ENCODE measurements around the gene LRRD1.
"Not testable (repeated sequence)": the region's sequence is repeated elsewhere in the genome, so short reads cannot be mapped to it uniquely, and the experiment has no call there.

LRRD1 gene

GRCh38 chr7:92149736-92150239, 29.2 kb downstream of the LRRD1 start:
- no peak for TF ChIP-seq CTCF (IDR thresholded peaks at IDR 0.05; ENCODE audit: insufficient read depth, low read length, poor library complexity, severe bottlenecking)
- no peak for TF ChIP-seq EZH2phosphoT487 (conservative IDR thresholded peaks at IDR 0.05; ENCODE audit: low read length)
- H3K9me2 ChIP-seq (replicated peaks; ENCODE audit: insufficient read depth, low read length), result no peaks in the 10 kb centered on the region
- H3K79me2 ChIP-seq (ENCODE audit: insufficient read depth, low read length), result no peaks in the 10 kb centered on the region
- no peaks in the 10 kb centered on the region for H4K20me1 ChIP-seq (ENCODE audit: low read depth, low read length)
- no peak overlapping the region for H2AFZ ChIP-seq (ENCODE audit: low read depth, low read length, severe bottlenecking)
- H3F3A ChIP-seq (ENCODE audit: insufficient read depth), result no peaks in the 10 kb centered on the region; the same call in 1 of the 2 replicates
- H3K27me3 ChIP-seq (ENCODE audit: low read length), result no peaks in the 10 kb centered on the region
- no peak overlapping the region for H3K9ac ChIP-seq (ENCODE audit: low read length)
- no peaks in the 10 kb centered on the region for H3K9me3 ChIP-seq (ENCODE audit: insufficient read depth, low read length)
- H3K27ac ChIP-seq (ENCODE audit: low read depth, low read length), result no peak overlapping the region
- H3K4me3 ChIP-seq (ENCODE audit: insufficient read depth, low read length, poor library complexity, severe bottlenecking), result no peak overlapping the region
- H3K4me2 ChIP-seq (ENCODE audit: low read depth, low read length, poor library complexity, severe bottlenecking), result no peak overlapping the region
- H3K36me3 ChIP-seq (ENCODE audit: low read length), result no peaks in the 10 kb centered on the region

GRCh38 chr7:92143192-92143880, 35.6 kb downstream of the LRRD1 start:
- H3F3A ChIP-seq (ENCODE audit: insufficient read depth), result not testable (repeated sequence)

GRCh38 chr7:92142791-92143190, 36.2 kb downstream of the LRRD1 start:
- H3F3A ChIP-seq (ENCODE audit: insufficient read depth); H4K20me1 ChIP-seq (ENCODE audit: low read depth, low read length); H3K79me2 ChIP-seq (ENCODE audit: insufficient read depth, low read length); H3K9me2 ChIP-seq (replicated peaks; ENCODE audit: insufficient read depth, low read length); H3K4me3 ChIP-seq (ENCODE audit: insufficient read depth, low read length, poor library complexity, severe bottlenecking); H3K27ac ChIP-seq (ENCODE audit: low read depth, low read length); H3K9ac ChIP-seq (ENCODE audit: low read length); H3K36me3 ChIP-seq (ENCODE audit: low read length); H3K9me3 ChIP-seq (ENCODE audit: insufficient read depth, low read length); H3K4me2 ChIP-seq (ENCODE audit: low read depth, low read length, poor library complexity, severe bottlenecking); H2AFZ ChIP-seq (ENCODE audit: low read depth, low read length, severe bottlenecking); H3K27me3 ChIP-seq (ENCODE audit: low read length): not testable (repeated sequence)

More at GRCh38 chr7:92143192-92143880, 35.6 kb downstream of the LRRD1 start:
- not testable (repeated sequence) for H3K4me3 ChIP-seq (ENCODE audit: insufficient read depth, low read length, poor library complexity, severe bottlenecking); H2AFZ ChIP-seq (ENCODE audit: low read depth, low read length, severe bottlenecking); H3K27ac ChIP-seq (ENCODE audit: low read depth, low read length); H3K36me3 ChIP-seq (ENCODE audit: low read length); H3K9me3 ChIP-seq (ENCODE audit: insufficient read depth, low read length); H4K20me1 ChIP-seq (ENCODE audit: low read depth, low read length); H3K4me2 ChIP-seq (ENCODE audit: low read depth, low read length, poor library complexity, severe bottlenecking); H3K9me2 ChIP-seq (replicated peaks; ENCODE audit: insufficient read depth, low read length); H3K27me3 ChIP-seq (ENCODE audit: low read length); H3K9ac ChIP-seq (ENCODE audit: low read length); H3K79me2 ChIP-seq (ENCODE audit: insufficient read depth, low read length)

- Histone ChIP-seq H3K9me3 (ENCODE audit: insufficient read depth, low read length) (no peaks in the 10 kb centered on the region), H3K4me2 (ENCODE audit: low read depth, low read length, poor library complexity, severe bottlenecking) (no peak overlapping the region), H3K36me3 (ENCODE audit: low read length) (no peaks in the 10 kb centered on the region), H3K27me3 (ENCODE audit: low read length) (no peaks in the 10 kb centered on the region), H3F3A (ENCODE audit: insufficient read depth) (no peaks in the 10 kb centered on the region; the same call in 1 of the 2 replicates), H3K4me3 (ENCODE audit: insufficient read depth, low read length, poor library complexity, severe bottlenecking) (no peak overlapping the region), H2AFZ (ENCODE audit: low read depth, low read length, severe bottlenecking) (no peak overlapping the region), H3K9ac (ENCODE audit: low read length) (no peak overlapping the region), H3K9me2 (replicated peaks; ENCODE audit: insufficient read depth, low read length) (no peaks in the 10 kb centered on the region), H4K20me1 (ENCODE audit: low read depth, low read length) (no peaks in the 10 kb centered on the region), H3K27ac (ENCODE audit: low read depth, low read length) (no peak overlapping the region), H3K79me2 (ENCODE audit: insufficient read depth, low read length) (no peaks in the 10 kb centered on the region)
- TF ChIP-seq EZH2phosphoT487 (conservative IDR thresholded peaks at IDR 0.05; ENCODE audit: low read length), result no peak
- TF ChIP-seq CTCF (IDR thresholded peaks at IDR 0.05; ENCODE audit: insufficient read depth, low read length, poor library complexity, severe bottlenecking), result no peak
Measured at GRCh38 chr7:92141161-92141560, 37.8 kb downstream of the LRRD1 start.

All from SU-DHL-6 (cell line).